ENCODE results near the gene FBH1. TPM values are rescaled to one million over a fixed set of nuclear protein-coding genes. Genes with fewer than 3 reads are reported as not detected.

The FBH1 gene
- total RNA-seq, 1 donor = 93.7 TPM

- DNase-seq (ENCODE audit: insufficient read length, low spot score, missing footprints) = peak; percentile 69
- Histone ChIP-seq H3K79me2 (ENCODE audit: insufficient read depth, low read length) (peaks cover 46% of the 10 kb centered on the region), H3K9me3 (ENCODE audit: low read depth, low read length) (no peaks in the 10 kb centered on the region), H4K20me1 (ENCODE audit: insufficient read depth, low read length) (peaks cover 23% of the 10 kb centered on the region), H3K27me3 (ENCODE audit: insufficient read depth, low read length) (no peaks in the 10 kb centered on the region), H3K4me1 (ENCODE audit: insufficient read depth, low read length) (peaks cover 23% of the 10 kb centered on the region), H3K4me2 (ENCODE audit: insufficient read depth, low read length) (peak overlapping the region; percentile 94), H2AFZ (ENCODE audit: low read length) (peak overlapping the region; percentile 63), H3K4me3 (ENCODE audit: insufficient read depth, low read length) (peak overlapping the region; percentile 79), H3K27ac (ENCODE audit: low read depth, low read length) (peak overlapping the region; percentile 54), H3K36me3 (ENCODE audit: insufficient read depth, low read length) (peaks cover 15% of the 10 kb centered on the region)
- TF ChIP-seq, protein P1, sequence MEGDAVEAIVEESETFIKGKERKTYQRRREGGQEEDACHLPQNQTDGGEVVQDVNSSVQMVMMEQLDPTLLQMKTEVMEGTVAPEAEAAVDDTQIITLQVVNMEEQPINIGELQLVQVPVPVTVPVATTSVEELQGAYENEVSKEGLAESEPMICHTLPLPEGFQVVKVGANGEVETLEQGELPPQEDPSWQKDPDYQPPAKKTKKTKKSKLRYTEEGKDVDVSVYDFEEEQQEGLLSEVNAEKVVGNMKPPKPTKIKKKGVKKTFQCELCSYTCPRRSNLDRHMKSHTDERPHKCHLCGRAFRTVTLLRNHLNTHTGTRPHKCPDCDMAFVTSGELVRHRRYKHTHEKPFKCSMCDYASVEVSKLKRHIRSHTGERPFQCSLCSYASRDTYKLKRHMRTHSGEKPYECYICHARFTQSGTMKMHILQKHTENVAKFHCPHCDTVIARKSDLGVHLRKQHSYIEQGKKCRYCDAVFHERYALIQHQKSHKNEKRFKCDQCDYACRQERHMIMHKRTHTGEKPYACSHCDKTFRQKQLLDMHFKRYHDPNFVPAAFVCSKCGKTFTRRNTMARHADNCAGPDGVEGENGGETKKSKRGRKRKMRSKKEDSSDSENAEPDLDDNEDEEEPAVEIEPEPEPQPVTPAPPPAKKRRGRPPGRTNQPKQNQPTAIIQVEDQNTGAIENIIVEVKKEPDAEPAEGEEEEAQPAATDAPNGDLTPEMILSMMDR (IDR thresholded peaks at IDR 0.05; ENCODE audit: extremely low read depth, low read depth, low read length) = no peak
Observed at GRCh38 chr10:5888351-5888750, 1.7 kb upstream of the FBH1 start.

DNA sequence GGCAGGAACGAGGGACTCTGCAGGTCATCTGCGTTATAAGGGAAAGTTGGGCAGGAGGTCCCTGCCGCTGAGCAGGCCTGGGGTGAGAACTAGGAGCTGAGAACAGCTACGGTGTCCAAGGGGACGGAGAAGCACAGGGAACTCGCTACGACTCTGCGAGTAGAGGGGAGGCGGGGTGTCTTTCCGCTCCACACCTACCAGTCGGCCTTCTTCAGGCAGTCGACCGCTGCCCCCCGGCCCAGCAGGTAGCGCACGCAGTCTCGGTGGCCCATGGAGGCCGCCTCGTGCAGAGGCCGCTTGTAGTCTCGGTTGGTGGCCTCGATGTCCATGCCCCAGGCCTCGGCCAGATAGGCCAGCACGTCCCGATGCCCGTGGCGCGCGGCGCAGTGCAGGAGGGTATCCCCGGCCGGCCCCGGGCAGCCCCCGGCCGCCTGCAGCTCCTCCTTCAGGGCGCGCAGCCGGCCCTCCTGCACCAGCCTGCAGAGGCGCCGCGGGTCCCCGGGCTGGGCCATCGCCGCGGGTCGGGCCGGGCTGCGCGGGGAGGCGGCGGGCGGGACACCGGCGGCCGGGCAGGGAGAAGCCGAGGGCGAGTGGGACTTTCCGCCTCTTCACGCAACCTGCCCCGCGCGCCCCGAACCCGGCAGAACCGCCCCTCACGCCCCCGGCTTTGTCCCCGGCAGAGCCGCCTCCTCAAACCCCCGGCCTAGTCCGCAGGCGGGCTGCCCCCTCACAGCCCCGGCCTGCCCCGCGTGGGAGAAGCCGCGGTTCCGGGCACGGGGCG lies 1.0 kb upstream of the FBH1 start:
- peaks cover 23% of the 10 kb centered on the region for H3K4me1 ChIP-seq (ENCODE audit: insufficient read depth, low read length)
- H2AFZ ChIP-seq (ENCODE audit: low read length) = peak overlapping the region; percentile 89
- peak overlapping the region; percentile 79 for H3K4me3 ChIP-seq (ENCODE audit: insufficient read depth, low read length)
- DNase-seq (ENCODE audit: insufficient read length, low spot score, missing footprints) = peak; percentile 88
- H3K9me3 ChIP-seq (ENCODE audit: low read depth, low read length) = no peaks in the 10 kb centered on the region
- H3K27me3 ChIP-seq (ENCODE audit: insufficient read depth, low read length) = no peaks in the 10 kb centered on the region
- H4K20me1 ChIP-seq (ENCODE audit: insufficient read depth, low read length) = peaks cover 29% of the 10 kb centered on the region
- TF ChIP-seq, protein P1 (IDR thresholded peaks at IDR 0.05; ENCODE audit: extremely low read depth, low read depth, low read length) = no peak
- H3K4me2 ChIP-seq (ENCODE audit: insufficient read depth, low read length) = peak overlapping the region; percentile 94
- H3K36me3 ChIP-seq (ENCODE audit: insufficient read depth, low read length) = peaks cover 13% of the 10 kb centered on the region
- peak overlapping the region; percentile 74 for H3K27ac ChIP-seq (ENCODE audit: low read depth, low read length)
- peaks cover 53% of the 10 kb centered on the region for H3K79me2 ChIP-seq (ENCODE audit: insufficient read depth, low read length)

- TF ChIP-seq, protein P1 (IDR thresholded peaks at IDR 0.05; ENCODE audit: extremely low read depth, low read depth, low read length) = no peak
- Histone ChIP-seq H4K20me1 (ENCODE audit: insufficient read depth, low read length) (peaks cover 34% of the 10 kb centered on the region), H3K27me3 (ENCODE audit: insufficient read depth, low read length) (no peaks in the 10 kb centered on the region), H3K4me1 (ENCODE audit: insufficient read depth, low read length) (peaks cover 23% of the 10 kb centered on the region), H3K79me2 (ENCODE audit: insufficient read depth, low read length) (peaks cover 66% of the 10 kb centered on the region), H3K36me3 (ENCODE audit: insufficient read depth, low read length) (peaks cover 25% of the 10 kb centered on the region), H3K4me2 (ENCODE audit: insufficient read depth, low read length) (peak overlapping the region; percentile 94), H3K9me3 (ENCODE audit: low read depth, low read length) (no peaks in the 10 kb centered on the region), H3K27ac (ENCODE audit: low read depth, low read length) (peak overlapping the region; percentile 76), H3K4me3 (ENCODE audit: insufficient read depth, low read length) (peak overlapping the region; percentile 82), H2AFZ (ENCODE audit: low read length) (peak overlapping the region; percentile 75)
- DNase-seq (ENCODE audit: insufficient read length, low spot score, missing footprints) = peak; percentile 80
Observed at GRCh38 chr10:5890452-5890915, 441 bp downstream of the FBH1 start.

GRCh38 chr10:5891009-5891408 lies 966 bp downstream of the FBH1 start:
- Histone ChIP-seq H3K27ac (ENCODE audit: low read depth, low read length) (peak overlapping the region; percentile 76), H3K4me3 (ENCODE audit: insufficient read depth, low read length) (peak overlapping the region; percentile 82), H3K27me3 (ENCODE audit: insufficient read depth, low read length) (no peaks in the 10 kb centered on the region), H3K36me3 (ENCODE audit: insufficient read depth, low read length) (peaks cover 25% of the 10 kb centered on the region), H3K4me2 (ENCODE audit: insufficient read depth, low read length) (peak overlapping the region; percentile 94), H3K79me2 (ENCODE audit: insufficient read depth, low read length) (peaks cover 71% of the 10 kb centered on the region), H4K20me1 (ENCODE audit: insufficient read depth, low read length) (peaks cover 34% of the 10 kb centered on the region), H3K9me3 (ENCODE audit: low read depth, low read length) (no peaks in the 10 kb centered on the region), H2AFZ (ENCODE audit: low read length) (peak overlapping the region; percentile 75), H3K4me1 (ENCODE audit: insufficient read depth, low read length) (peaks cover 23% of the 10 kb centered on the region)
- TF ChIP-seq, protein P1 (IDR thresholded peaks at IDR 0.05; ENCODE audit: extremely low read depth, low read depth, low read length) = no peak
- peak; percentile 85 for DNase-seq (ENCODE audit: insufficient read length, low spot score, missing footprints)

Measured in osteoblast (primary cell).